SK-N-SH treated with all-trans-retinoic acid at 6 μM for 48 hours (cell line): ENCODE data around the gene FAM124B.

Source experiments
- ATAC-seq: fragments of 200-7000 bp; cut with Tn5 transposase; 3 replicates; pipeline ENCODE4 v1.9.1; 2020; ENCODE audit warnings: mild to moderate bottlenecking, moderate library complexity
- ARNTL ChIP-seq: fragments of 450-650 bp; formaldehyde crosslinking; IDR thresholded peaks from 2 replicates; pipeline ENCODE4 v1.5.0; 2020; ENCODE audit warnings: low read depth, mild to moderate bottlenecking, moderate library complexity, borderline replicate concordance
- BACH2 ChIP-seq: fragments of 250-450 bp; sonication (Bioruptor Pico); IDR thresholded peaks from 2 replicates; pipeline ENCODE4 v1.9.0; 2021; ENCODE audit warnings: mild to moderate bottlenecking, borderline replicate concordance
- ESRRG ChIP-seq: fragments of 250-450 bp; sonication (Bioruptor Pico); IDR thresholded peaks from 2 replicates; pipeline ENCODE4 v1.6.1; 2021; ENCODE audit warnings: mild to moderate bottlenecking
- GLIS3 ChIP-seq: fragments of 250-450 bp; sonication (Bioruptor Pico); IDR thresholded peaks from 2 replicates; pipeline ENCODE4 v1.5.0; 2020; ENCODE audit warnings: mild to moderate bottlenecking, moderate library complexity
- ISL1 ChIP-seq: fragments of 250-450 bp; sonication (Bioruptor Pico); IDR thresholded peaks from 2 replicates; pipeline ENCODE4 v2.1.2; 2022; ENCODE audit warnings: mild to moderate bottlenecking, moderate library complexity
- PPARA ChIP-seq: fragments of 250-450 bp; sonication (Bioruptor Pico); IDR thresholded peaks from 2 replicates; pipeline ENCODE4 v1.5.0; 2020; ENCODE audit warnings: mild to moderate bottlenecking, borderline replicate concordance
- RARB ChIP-seq: fragments of 250-450 bp; sonication (Bioruptor Pico); IDR thresholded peaks from 2 replicates; pipeline ENCODE4 v1.8.0; 2021; ENCODE audit warnings: mild to moderate bottlenecking, moderate library complexity
- TCF4 ChIP-seq: fragments of 250-450 bp; sonication (Bioruptor Pico); IDR thresholded peaks from 2 replicates; pipeline ENCODE4 v1.8.0; 2021; ENCODE audit warnings: mild to moderate bottlenecking, moderate library complexity, borderline replicate concordance
- TOX ChIP-seq: fragments of 250-450 bp; sonication (Bioruptor Pico); IDR thresholded peaks from 2 replicates; pipeline ENCODE4 v1.8.0; 2021; ENCODE audit warnings: mild to moderate bottlenecking, moderate library complexity, borderline replicate concordance
- TSHZ2 ChIP-seq: fragments of 250-450 bp; sonication (Bioruptor Pico); IDR thresholded peaks from 2 replicates; pipeline ENCODE4 v1.5.0; 2020; ENCODE audit warnings: mild to moderate bottlenecking, moderate library complexity
- ZC3H10 ChIP-seq: fragments of 250-450 bp; sonication (Bioruptor Pico); IDR thresholded peaks from 2 replicates; pipeline ENCODE4 v1.5.1; 2021; ENCODE audit warnings: mild to moderate bottlenecking, moderate library complexity
- ZFP3 ChIP-seq: fragments of 250-450 bp; sonication (Bioruptor Pico); IDR thresholded peaks from 2 replicates; pipeline ENCODE4 v1.5.0; 2020; ENCODE audit warnings: mild to moderate bottlenecking, moderate library complexity
- ZFP30 ChIP-seq: fragments of 450-650 bp; formaldehyde crosslinking; IDR thresholded peaks from 2 replicates; pipeline ENCODE4 v1.5.0; 2022; ENCODE audit warnings: mild to moderate bottlenecking, moderate library complexity
- ZNF565 ChIP-seq: fragments of 450-650 bp; formaldehyde crosslinking; conservative IDR thresholded peaks from 2 replicates; pipeline ENCODE4 v1.5.0; 2020; ENCODE audit warnings: low read depth, mild to moderate bottlenecking, moderate library complexity
- ZNF70 ChIP-seq: fragments of 450-650 bp; formaldehyde crosslinking; IDR thresholded peaks from 2 replicates; pipeline ENCODE4 v1.5.0; 2020; ENCODE audit warnings: mild to moderate bottlenecking, moderate library complexity
- ZNF8 ChIP-seq: fragments of 450-650 bp; formaldehyde crosslinking; IDR thresholded peaks from 2 replicates; pipeline ENCODE4 v1.5.0; 2020; ENCODE audit warnings: mild to moderate bottlenecking, moderate library complexity
- TF ChIP-seq, protein P1 (sequence below): fragments of 250-450 bp; sonication (Bioruptor Pico); IDR thresholded peaks from 2 replicates; pipeline ENCODE4 v1.8.0; 2020; ENCODE audit warnings: mild to moderate bottlenecking, moderate library complexity, borderline replicate concordance
- TF ChIP-seq, protein P2 (sequence below): fragments of 250-450 bp; sonication (Bioruptor Pico); IDR thresholded peaks from 2 replicates; pipeline ENCODE4 v1.5.1; 2021; ENCODE audit warnings: mild to moderate bottlenecking, moderate library complexity
- TF ChIP-seq, protein P3 (sequence below): fragments of 250-450 bp; sonication (Bioruptor Pico); IDR thresholded peaks from 2 replicates; pipeline ENCODE4 v1.8.0; 2021; ENCODE audit warnings: low read depth, mild to moderate bottlenecking, moderate library complexity, borderline replicate concordance

The FAM124B gene

DNA sequence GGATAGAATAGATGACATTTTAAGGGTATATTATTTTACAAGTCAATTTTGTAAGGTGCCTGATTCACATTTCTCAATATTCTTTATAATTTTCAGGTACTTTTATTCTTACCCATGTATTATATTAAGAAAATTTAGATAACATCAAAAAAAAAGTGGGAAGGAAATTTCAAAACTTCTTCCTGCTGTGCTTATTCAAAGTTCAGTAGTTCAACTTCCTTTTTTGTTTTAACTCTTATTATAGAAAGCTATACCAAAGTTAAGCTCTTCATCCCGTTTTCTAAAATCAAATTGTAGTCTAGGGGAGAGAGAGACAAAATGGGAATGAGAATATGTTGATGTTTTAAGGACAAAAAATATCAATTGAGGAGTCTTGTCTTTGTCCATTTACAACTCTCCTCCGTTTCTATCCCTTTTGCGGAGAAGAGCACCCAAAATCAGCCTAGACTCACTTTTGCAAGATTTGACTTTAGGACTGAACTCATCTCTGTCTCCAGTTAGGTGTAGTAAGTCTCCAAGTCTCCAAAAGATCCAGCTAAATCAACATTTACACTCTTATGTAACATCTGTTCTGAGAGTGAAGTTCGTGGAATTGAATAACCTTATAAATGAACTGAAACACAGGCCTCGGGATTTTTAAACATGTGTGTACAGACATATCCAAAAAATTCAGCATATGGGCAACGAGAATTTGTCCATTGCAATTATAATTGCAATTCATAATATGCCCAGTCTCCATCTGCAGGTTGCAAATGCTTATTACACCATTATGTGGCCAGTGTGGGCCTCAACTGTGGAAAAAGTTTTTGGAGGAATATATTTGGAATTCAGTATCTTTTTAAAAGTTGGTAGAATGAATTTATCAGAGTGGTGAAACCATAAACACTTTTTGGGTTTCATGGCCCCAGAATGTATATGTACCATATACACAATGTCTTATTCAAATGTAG, 23.9 kb downstream of the FAM124B start:
- peak; percentile 41; the same call in 1 of the 3 replicates for ATAC-seq
- TF ChIP-seq ZC3H10 (no peak), ZNF70 (CRISPR knock-in tag) (no peak), RARB (no peak), ZFP3 (CRISPR knock-in tag) (no peak), PPARA (CRISPR knock-in tag) (no peak), GLIS3 (CRISPR knock-in tag) (no peak), ISL1 (CRISPR knock-in tag) (no peak), TOX (CRISPR knock-in tag) (no peak), ZNF8 (CRISPR knock-in tag) (no peak), TSHZ2 (CRISPR knock-in tag) (no peak)
- TF ChIP-seq, protein P1, sequence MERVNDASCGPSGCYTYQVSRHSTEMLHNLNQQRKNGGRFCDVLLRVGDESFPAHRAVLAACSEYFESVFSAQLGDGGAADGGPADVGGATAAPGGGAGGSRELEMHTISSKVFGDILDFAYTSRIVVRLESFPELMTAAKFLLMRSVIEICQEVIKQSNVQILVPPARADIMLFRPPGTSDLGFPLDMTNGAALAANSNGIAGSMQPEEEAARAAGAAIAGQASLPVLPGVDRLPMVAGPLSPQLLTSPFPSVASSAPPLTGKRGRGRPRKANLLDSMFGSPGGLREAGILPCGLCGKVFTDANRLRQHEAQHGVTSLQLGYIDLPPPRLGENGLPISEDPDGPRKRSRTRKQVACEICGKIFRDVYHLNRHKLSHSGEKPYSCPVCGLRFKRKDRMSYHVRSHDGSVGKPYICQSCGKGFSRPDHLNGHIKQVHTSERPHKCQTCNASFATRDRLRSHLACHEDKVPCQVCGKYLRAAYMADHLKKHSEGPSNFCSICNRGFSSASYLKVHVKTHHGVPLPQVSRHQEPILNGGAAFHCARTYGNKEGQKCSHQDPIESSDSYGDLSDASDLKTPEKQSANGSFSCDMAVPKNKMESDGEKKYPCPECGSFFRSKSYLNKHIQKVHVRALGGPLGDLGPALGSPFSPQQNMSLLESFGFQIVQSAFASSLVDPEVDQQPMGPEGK (CRISPR knock-in tag) = no peak
- TF ChIP-seq, protein P2, sequence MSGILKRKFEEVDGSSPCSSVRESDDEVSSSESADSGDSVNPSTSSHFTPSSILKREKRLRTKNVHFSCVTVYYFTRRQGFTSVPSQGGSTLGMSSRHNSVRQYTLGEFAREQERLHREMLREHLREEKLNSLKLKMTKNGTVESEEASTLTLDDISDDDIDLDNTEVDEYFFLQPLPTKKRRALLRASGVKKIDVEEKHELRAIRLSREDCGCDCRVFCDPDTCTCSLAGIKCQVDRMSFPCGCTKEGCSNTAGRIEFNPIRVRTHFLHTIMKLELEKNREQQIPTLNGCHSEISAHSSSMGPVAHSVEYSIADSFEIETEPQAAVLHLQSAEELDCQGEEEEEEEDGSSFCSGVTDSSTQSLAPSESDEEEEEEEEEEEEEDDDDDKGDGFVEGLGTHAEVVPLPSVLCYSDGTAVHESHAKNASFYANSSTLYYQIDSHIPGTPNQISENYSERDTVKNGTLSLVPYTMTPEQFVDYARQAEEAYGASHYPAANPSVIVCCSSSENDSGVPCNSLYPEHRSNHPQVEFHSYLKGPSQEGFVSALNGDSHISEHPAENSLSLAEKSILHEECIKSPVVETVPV (CRISPR knock-in tag) = no peak
- TF ChIP-seq, protein P3, sequence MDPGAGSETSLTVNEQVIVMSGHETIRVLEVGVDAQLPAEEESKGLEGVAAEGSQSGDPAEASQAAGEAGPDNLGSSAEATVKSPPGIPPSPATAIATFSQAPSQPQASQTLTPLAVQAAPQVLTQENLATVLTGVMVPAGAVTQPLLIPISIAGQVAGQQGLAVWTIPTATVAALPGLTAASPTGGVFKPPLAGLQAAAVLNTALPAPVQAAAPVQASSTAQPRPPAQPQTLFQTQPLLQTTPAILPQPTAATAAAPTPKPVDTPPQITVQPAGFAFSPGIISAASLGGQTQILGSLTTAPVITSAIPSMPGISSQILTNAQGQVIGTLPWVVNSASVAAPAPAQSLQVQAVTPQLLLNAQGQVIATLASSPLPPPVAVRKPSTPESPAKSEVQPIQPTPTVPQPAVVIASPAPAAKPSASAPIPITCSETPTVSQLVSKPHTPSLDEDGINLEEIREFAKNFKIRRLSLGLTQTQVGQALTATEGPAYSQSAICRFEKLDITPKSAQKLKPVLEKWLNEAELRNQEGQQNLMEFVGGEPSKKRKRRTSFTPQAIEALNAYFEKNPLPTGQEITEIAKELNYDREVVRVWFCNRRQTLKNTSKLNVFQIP (CRISPR knock-in tag) = no peak

GRCh38 chr2:224372641-224373040, 29.3 kb downstream of the FAM124B start:
- ATAC-seq = no peak
- TF ChIP-seq, protein P1 (CRISPR knock-in tag) = no peak
- TF ChIP-seq ZNF565 = no peak
- TF ChIP-seq BACH2 (CRISPR knock-in tag) = no peak
- no peak for TF ChIP-seq TCF4 (CRISPR knock-in tag)
- TF ChIP-seq ZNF70 (CRISPR knock-in tag) = no peak
- no peak for TF ChIP-seq ZFP30 (CRISPR knock-in tag)
- TF ChIP-seq, protein P2 (CRISPR knock-in tag) = no peak
- TF ChIP-seq, protein P3 (CRISPR knock-in tag) = no peak
- no peak for TF ChIP-seq ZFP3 (CRISPR knock-in tag)
- TF ChIP-seq ZC3H10 = no peak
- no peak for TF ChIP-seq ZNF8 (CRISPR knock-in tag)
- TF ChIP-seq ESRRG (CRISPR knock-in tag) = no peak
- TF ChIP-seq ARNTL = no peak
